Measurements from ENCODE around the gene ODF4.

GRCh38 chr17:8360260-8360659 lies 20.6 kb downstream of the ODF4 start:
- TF ChIP-seq BRD4 (CRISPR knock-in tag; IDR thresholded peaks at IDR 0.05): no peak
- TF ChIP-seq POLR2A (IDR thresholded peaks at IDR 0.05; ENCODE audit: insufficient read depth in 1 of 2, low read depth in 2 of 2, low read length in 2 of 2): no peak
- no peak for TF ChIP-seq ARID4A (CRISPR knock-in tag; IDR thresholded peaks at IDR 0.05; ENCODE audit: borderline replicate concordance)
- no peak for TF ChIP-seq FOXK2 (IDR thresholded peaks at IDR 0.05)
- no peak for TF ChIP-seq ZNF350 (CRISPR knock-in tag; IDR thresholded peaks at IDR 0.05; ENCODE audit: borderline replicate concordance, low read depth)
- no peak for TF ChIP-seq ZNF431 (CRISPR knock-in tag; IDR thresholded peaks at IDR 0.05; ENCODE audit: borderline replicate concordance, low read depth)
- no peak for TF ChIP-seq ZNF530 (CRISPR knock-in tag; IDR thresholded peaks at IDR 0.05; ENCODE audit: low read depth)
- TF ChIP-seq GTF2F1 (IDR thresholded peaks at IDR 0.05; ENCODE audit: low read length): no peak
- no peak for TF ChIP-seq SIN3A (IDR thresholded peaks at IDR 0.05; ENCODE audit: borderline replicate concordance, low read depth, low read length)
- TF ChIP-seq PRPF4 (IDR thresholded peaks at IDR 0.05; ENCODE audit: low read depth, low read length, poor library complexity, severe bottlenecking): no peak
- TF ChIP-seq, protein P1, sequence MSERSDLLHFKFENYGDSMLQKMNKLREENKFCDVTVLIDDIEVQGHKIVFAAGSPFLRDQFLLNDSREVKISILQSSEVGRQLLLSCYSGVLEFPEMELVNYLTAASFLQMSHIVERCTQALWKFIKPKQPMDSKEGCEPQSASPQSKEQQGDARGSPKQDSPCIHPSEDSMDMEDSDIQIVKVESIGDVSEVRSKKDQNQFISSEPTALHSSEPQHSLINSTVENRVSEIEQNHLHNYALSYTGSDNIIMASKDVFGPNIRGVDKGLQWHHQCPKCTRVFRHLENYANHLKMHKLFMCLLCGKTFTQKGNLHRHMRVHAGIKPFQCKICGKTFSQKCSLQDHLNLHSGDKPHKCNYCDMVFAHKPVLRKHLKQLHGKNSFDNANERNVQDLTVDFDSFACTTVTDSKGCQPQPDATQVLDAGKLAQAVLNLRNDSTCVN (CRISPR knock-in tag; IDR thresholded peaks at IDR 0.05; ENCODE audit: borderline replicate concordance): no peak
- no peak for TF ChIP-seq SP2 (CRISPR knock-in tag; IDR thresholded peaks at IDR 0.05)
- no peak for TF ChIP-seq ZNF572 (CRISPR knock-in tag; IDR thresholded peaks at IDR 0.05)
- TF ChIP-seq ZEB1 (IDR thresholded peaks at IDR 0.05; ENCODE audit: insufficient replicate concordance, low read depth): no peak
